H1 (cell line): ENCODE measurements around the gene CD52. TPM values are rescaled to one million over a fixed set of nuclear protein-coding genes. Genes with fewer than 3 reads are reported as not detected.

Experiments used
- HDAC2 ChIP-seq, 2 experiments: fragments of 300-600 bp in 1 of 2; sonication (generic) in 1 of 2; IDR thresholded peaks; 2 replicates each; pipeline ENCODE4 v1.6.1; 2011 to 2012; ENCODE audit warnings: low read depth in 2 of 2, low read length in 2 of 2, mild to moderate bottlenecking in 2 of 2, moderate library complexity in 2 of 2, borderline replicate concordance in 1 of 2, inconsistent platforms in 1 of 2
- JUND ChIP-seq: IDR thresholded peaks from 2 replicates; pipeline ENCODE4 v1.6.1; 2011; ENCODE audit warnings: mild to moderate bottlenecking, improper control_type of control experiment, low read length
- MAFK ChIP-seq: IDR thresholded peaks from 2 replicates; pipeline ENCODE4 v1.6.1; 2012; ENCODE audit warnings: low read depth, mild to moderate bottlenecking, improper control_type of control experiment, low read length
- RXRA ChIP-seq: IDR thresholded peaks from 2 replicates; pipeline ENCODE4 v1.6.1; 2011; ENCODE audit warnings: low read depth, mild to moderate bottlenecking, low read length, moderate library complexity; ENCODE audit not compliant: insufficient read depth
- SIRT6 ChIP-seq: IDR thresholded peaks from one replicate; pipeline ENCODE4 v1.7.1; 2012; ENCODE audit warnings: low read length, inconsistent platforms
- SP4 ChIP-seq: IDR thresholded peaks from 2 replicates; pipeline ENCODE4 v1.6.1; 2012; ENCODE audit warnings: low read length, inconsistent platforms
- TBP ChIP-seq: IDR thresholded peaks from 2 replicates; pipeline ENCODE4 v1.6.1; 2011; ENCODE audit warnings: low read depth, low read length, improper control_type of control experiment
- polyA plus RNA-seq, 7 experiments: library from polyadenylated mRNA; depleted of rRNA in 3 of 7; stranded (reverse) in 5 of 7; unstranded in 2 of 7; fragments of >200 nt in 5 of 7; fragments of 200-250 nt in 2 of 7; gene quantifications; 1 replicate in 5 of 7; 2 replicates in 1 of 7; 4 replicates in 1 of 7; pipeline versions ENCODE4 v1.2.1 to v1.2.3, GENCODE V29; 2011 to 2013; ENCODE audit warnings: missing spikeins in 2 of 7, mixed read lengths in 2 of 7
- total RNA-seq: library from RNA; stranded (reverse); fragmentation: NEBNext Ultra II Directional; extraction: Animal tissue kit (Norgen Biotek cat#: 25700); gene quantifications from 2 replicates; pipeline ENCODE4 v1.2.1, GENCODE V29; 2021

CD52 gene
- total and polyA plus RNA-seq, 2 of the 8 experiments (the other 6 are each of a cell fraction or from before 2014, with no cell fraction given), result 2.4 to 3.1 TPM

DNA sequence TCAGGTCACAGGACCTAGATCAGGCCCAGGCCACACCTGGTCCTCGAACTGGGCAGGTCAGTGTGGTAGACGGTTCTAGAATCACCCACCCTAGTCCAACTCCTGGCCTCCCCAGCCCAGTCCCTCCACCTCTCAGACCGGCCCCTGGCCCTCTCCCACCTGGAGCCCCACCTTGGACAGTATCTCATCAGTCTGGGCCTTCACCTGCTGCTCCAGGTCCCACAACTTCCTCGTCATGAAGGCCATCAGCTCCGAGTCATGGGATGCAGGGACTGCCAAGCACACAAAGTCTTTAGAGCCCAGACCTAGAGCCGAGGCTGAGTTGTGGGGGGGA, 20.0 kb upstream of the CD52 start (continued):
- TF ChIP-seq TBP (no peak), RXRA (no peak), HDAC2 (IDR thresholded peaks at IDR 0.05; ENCODE audit: borderline replicate concordance in 1 of 2, low read depth in 2 of 2, low read length in 2 of 2) (no peak), SIRT6 (no peak), MAFK (no peak), SP4 (no peak), JUND (no peak)
